Neuronal stem cell (in vitro differentiated cells): ENCODE data around the gene RBM20.

Experiments
- DNase-seq: peaks from one replicate; pipeline ENCODE4 v3.0.0-alpha.2; 2013; ENCODE audit warnings: low spot score
- H2AFZ ChIP-seq: one replicate; pipeline ENCODE4 v1.6.1; 2013; ENCODE audit warnings: mild to moderate bottlenecking, low read length, inconsistent platforms
- H2AK5ac ChIP-seq: 2 replicates; pipeline ENCODE4 v1.6.1; 2013; ENCODE audit warnings: low read depth, mild to moderate bottlenecking, inconsistent platforms, low read length, moderate library complexity, mixed read lengths
- H2BK120ac ChIP-seq: 2 replicates; pipeline ENCODE4 v1.6.1; 2013; ENCODE audit warnings: low read depth, mild to moderate bottlenecking, inconsistent platforms, low read length, moderate library complexity, mixed read lengths
- H2BK12ac ChIP-seq: one replicate; pipeline ENCODE4 v1.6.1; 2013; ENCODE audit warnings: low read length, inconsistent platforms
- H2BK15ac ChIP-seq: 2 replicates; pipeline ENCODE4 v1.6.1; 2013; ENCODE audit warnings: mild to moderate bottlenecking, low read length, inconsistent platforms, mixed read lengths
- H2BK5ac ChIP-seq: one replicate; pipeline ENCODE4 v1.6.1; 2013; ENCODE audit warnings: inconsistent platforms, mild to moderate bottlenecking, low read length, moderate library complexity
- H3K14ac ChIP-seq: one replicate; pipeline ENCODE4 v1.6.1; 2013; ENCODE audit warnings: low read length, inconsistent platforms
- H3K18ac ChIP-seq: 2 replicates; pipeline ENCODE4 v1.6.1; 2013; ENCODE audit warnings: low read length, inconsistent platforms
- H3K23ac ChIP-seq: 2 replicates; pipeline ENCODE4 v1.6.1; 2013; ENCODE audit warnings: low read depth, mild to moderate bottlenecking, mixed read lengths, low read length, inconsistent platforms; ENCODE audit not compliant: poor library complexity
- H3K27ac ChIP-seq: replicated peaks from 3 replicates; pipeline ENCODE4 v1.5.1; 2013; ENCODE audit warnings: low read length, inconsistent platforms
- H3K27me3 ChIP-seq, 3 experiments: 2 replicates each; pipeline ENCODE4 v1.6.1; 2013; ENCODE audit warnings: low read length in 3 of 3, mild to moderate bottlenecking in 2 of 3, inconsistent platforms in 1 of 3, low read depth in 1 of 3, mixed read lengths in 1 of 3, moderate library complexity in 1 of 3; ENCODE audit not compliant: control insufficient read depth in 3 of 3, insufficient read depth in 3 of 3
- H3K36me3 ChIP-seq, 2 donors: replicated peaks in 1 of 2; 2 replicates each; pipeline ENCODE4 v1.6.1; 2013; ENCODE audit warnings: low read length in 2 of 2; ENCODE audit not compliant: control insufficient read depth in 2 of 2, insufficient read depth in 2 of 2
- H3K4ac ChIP-seq: 2 replicates; pipeline ENCODE4 v1.6.1; 2013; ENCODE audit warnings: inconsistent platforms, mild to moderate bottlenecking, low read length, moderate library complexity
- H3K4me1 ChIP-seq, 2 donors: 1 replicate in 1 of 2; 2 replicates in 1 of 2; pipeline ENCODE4 v1.6.1; 2013; ENCODE audit warnings: low read length in 2 of 2, low read depth in 1 of 2; ENCODE audit not compliant: control insufficient read depth in 2 of 2, insufficient read depth in 1 of 2
- H3K4me2 ChIP-seq: one replicate; pipeline ENCODE4 v1.6.1; 2013; ENCODE audit warnings: mild to moderate bottlenecking, low read length, inconsistent platforms; ENCODE audit not compliant: insufficient read depth, poor library complexity, severe bottlenecking
- H3K4me3 ChIP-seq, 2 donors: 2 replicates each; pipeline ENCODE4 v1.5.1; 2013; ENCODE audit warnings: low read length in 2 of 2, mild to moderate bottlenecking in 2 of 2, inconsistent platforms in 1 of 2, moderate library complexity in 1 of 2
- H3K79me1 ChIP-seq: one replicate; pipeline ENCODE4 v1.6.1; 2013; ENCODE audit warnings: low read depth, mild to moderate bottlenecking, inconsistent platforms, low read length, moderate library complexity
- H3K9ac ChIP-seq: one replicate; pipeline ENCODE4 v1.6.1; 2013; ENCODE audit warnings: mild to moderate bottlenecking, low read depth, low read length, inconsistent platforms; ENCODE audit not compliant: poor library complexity
- H3K9me3 ChIP-seq, 2 donors: replicated peaks in 1 of 2; 2 replicates each; pipeline versions ENCODE3 to v1.6.1; 2013; ENCODE audit warnings: low read length in 2 of 2, mild to moderate bottlenecking in 2 of 2, inconsistent platforms in 1 of 2, low read depth in 1 of 2, mixed read lengths in 1 of 2, moderate library complexity in 1 of 2; ENCODE audit not compliant: control insufficient read depth in 2 of 2, insufficient read depth in 1 of 2
- H4K8ac ChIP-seq: one replicate; pipeline ENCODE4 v1.6.1; 2013; ENCODE audit warnings: low read depth, mild to moderate bottlenecking, inconsistent platforms, low read length, moderate library complexity
- H4K91ac ChIP-seq: one replicate; pipeline ENCODE4 v1.6.1; 2013; ENCODE audit warnings: low read length, low read depth, mild to moderate bottlenecking, inconsistent platforms; ENCODE audit not compliant: poor library complexity
- WGBS, 2 donors: extraction: QIAGEN DNeasy Blood & Tissue Kit; methylation state at CpG; one replicate each; pipeline ENCODE4 v1.1.7; 2013; ENCODE audit warnings: missing lambda C conversion rate in 2 of 2, mixed read lengths in 1 of 2; ENCODE audit not compliant: insufficient read length in 2 of 2, insufficient replicate concordance in 1 of 2; ENCODE audit errors: extremely low coverage in 2 of 2; 5-methylcytosine and 5-hydroxymethylcytosine counted together

Gene RBM20

DNA sequence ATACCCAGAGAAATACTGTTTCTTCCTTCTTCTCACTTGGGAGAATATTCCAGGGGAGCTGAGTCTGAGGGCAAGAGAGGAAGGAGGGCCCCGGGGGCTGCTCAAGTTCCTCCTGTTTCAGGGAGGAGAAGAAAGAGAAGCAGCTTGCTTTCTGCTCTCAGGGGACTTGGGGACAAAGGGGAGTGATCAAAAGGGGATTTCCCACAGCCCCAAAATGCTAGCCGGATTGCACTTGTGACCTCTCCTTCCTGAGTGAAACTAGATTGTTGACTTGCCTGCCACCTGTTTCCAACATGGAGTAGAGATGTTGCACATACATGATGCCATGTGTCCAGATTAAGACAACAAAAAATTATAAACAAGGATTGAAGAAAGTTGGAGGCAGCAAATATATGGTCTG is 198.9 kb downstream of the RBM20 start:
- H3K27ac ChIP-seq, result peak overlapping the region; percentile 1
- no peak overlapping the region for H4K91ac ChIP-seq
- no peak overlapping the region for H4K8ac ChIP-seq
- H3K14ac ChIP-seq, result no peak overlapping the region
- H3K9ac ChIP-seq, result no peak overlapping the region
- H3K27me3 ChIP-seq, result no peaks in the 10 kb centered on the region
- no peak overlapping the region for H2BK15ac ChIP-seq
- H3K9me3 ChIP-seq, result no peaks in the 10 kb centered on the region
- H3K4me2 ChIP-seq, result no peak overlapping the region
- H3K4me1 ChIP-seq, result peaks cover 5 to 19% of the 10 kb centered on the region in 2 donors
- H2AK5ac ChIP-seq, result no peak overlapping the region
- H3K23ac ChIP-seq, result no peak overlapping the region
- no peaks in the 10 kb centered on the region for H3K36me3 ChIP-seq
- H3K79me1 ChIP-seq, result no peaks in the 10 kb centered on the region
- H3K18ac ChIP-seq, result no peak overlapping the region
- H2BK5ac ChIP-seq, result no peak overlapping the region
- no peak overlapping the region for H3K4ac ChIP-seq
- WGBS, 2 donors, result no CpG with 5 or more reads among the region's 2 CpGs
- H2BK120ac ChIP-seq, result no peak overlapping the region
- H2BK12ac ChIP-seq, result no peak overlapping the region
- no peak overlapping the region for H3K4me3 ChIP-seq
- DNase-seq, result no peak
- peak overlapping the region; percentile 72 for H2AFZ ChIP-seq

DNA sequence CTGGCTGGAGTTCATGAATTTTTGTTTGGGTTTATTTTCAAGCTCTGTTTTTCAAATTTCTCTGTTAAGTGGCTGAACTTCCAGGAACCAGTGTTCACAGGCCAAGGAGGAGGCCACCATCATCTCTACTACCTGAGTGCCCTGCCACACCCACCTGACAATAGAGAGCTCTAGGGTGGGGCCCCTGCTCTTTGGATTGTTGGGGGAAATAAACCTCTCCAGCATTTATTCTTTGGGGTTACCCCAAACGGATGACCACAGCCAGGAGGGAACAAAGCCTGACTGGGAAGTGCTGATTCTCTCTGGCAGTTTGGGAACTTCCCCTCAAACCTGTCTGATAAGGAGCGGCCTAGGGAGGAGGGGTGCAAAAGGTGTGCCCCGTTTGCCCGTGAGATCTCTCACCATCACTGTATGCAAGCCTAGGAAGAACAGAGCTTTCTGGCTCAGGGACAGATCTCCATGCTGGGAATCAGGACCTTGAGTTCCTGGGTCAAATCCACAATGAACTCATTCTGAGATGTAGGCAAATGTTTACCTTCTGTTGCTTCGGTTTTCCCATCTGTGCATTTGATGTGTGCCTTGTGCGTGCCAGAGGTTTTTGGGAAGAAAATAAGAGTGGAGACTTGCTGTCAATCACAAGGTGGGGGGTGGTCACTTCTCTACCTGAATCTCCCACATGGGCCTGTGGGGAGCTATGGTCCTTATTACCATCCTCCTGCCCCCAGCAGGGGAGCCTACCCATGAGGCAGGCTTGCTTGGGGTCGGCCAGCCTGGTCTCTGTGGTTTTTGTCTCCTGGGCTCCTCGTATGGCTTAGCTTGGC is 199.9 kb downstream of the RBM20 start:
- H2BK12ac ChIP-seq, result no peak overlapping the region
- no peak overlapping the region for H2AFZ ChIP-seq
- H3K4me3 ChIP-seq, result no peak overlapping the region
- no peak overlapping the region for H3K4me2 ChIP-seq
- no peak overlapping the region for H3K9ac ChIP-seq
- no peak overlapping the region for H3K4ac ChIP-seq
- H4K91ac ChIP-seq, result no peak overlapping the region
- no peak overlapping the region for H3K23ac ChIP-seq
- H3K27me3 ChIP-seq, result no peaks in the 10 kb centered on the region
- peak overlapping the region; percentile 78 for H2BK5ac ChIP-seq
- no CpG with 5 or more reads among the region's 8 CpGs for whole genome bisulfite sequencing, 2 donors
- H3K27ac ChIP-seq, result no peak overlapping the region
- H3K18ac ChIP-seq, result peak overlapping the region; percentile 59
- peaks cover 5 to 18% of the 10 kb centered on the region in 2 donors for H3K4me1 ChIP-seq
- peak overlapping the region; percentile 60 for H2AK5ac ChIP-seq
- H2BK15ac ChIP-seq, result no peak overlapping the region
- no peaks in the 10 kb centered on the region for H3K36me3 ChIP-seq
- no peak overlapping the region for H3K14ac ChIP-seq
- no peak overlapping the region for H4K8ac ChIP-seq
- H2BK120ac ChIP-seq, result no peak overlapping the region
- no peaks in the 10 kb centered on the region for H3K9me3 ChIP-seq
- H3K79me1 ChIP-seq, result no peaks in the 10 kb centered on the region
- DNase-seq, result no peak

DNA sequence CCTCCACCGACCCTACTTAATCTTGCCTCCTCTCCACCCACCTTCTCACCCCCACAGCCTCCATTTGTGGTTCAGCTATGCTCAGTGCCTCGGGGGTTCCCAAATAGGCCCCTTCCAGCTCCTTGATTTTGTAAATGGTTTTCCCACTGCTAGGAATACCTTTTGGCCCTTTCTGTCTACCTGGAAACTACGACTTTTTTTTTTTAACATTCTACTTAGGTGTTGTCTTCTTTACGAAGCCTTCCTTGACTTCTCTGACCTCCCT is 200.4 kb downstream of the RBM20 start:
- no peak for DNase-seq
- Histone ChIP-seq H3K4me1 (peaks cover 5 to 14% of the 10 kb centered on the region in 2 donors), H2BK5ac (no peak overlapping the region), H2AFZ (no peak overlapping the region), H3K9ac (no peak overlapping the region), H3K9me3 (no peaks in the 10 kb centered on the region), H2AK5ac (peak overlapping the region; percentile 60), H4K91ac (no peak overlapping the region), H4K8ac (no peak overlapping the region), H2BK120ac (no peak overlapping the region), H2BK12ac (no peak overlapping the region), H2BK15ac (no peak overlapping the region), H3K27ac (no peak overlapping the region), H3K14ac (no peak overlapping the region), H3K18ac (peak overlapping the region; percentile 59), H3K4ac (no peak overlapping the region), H3K36me3 (no peaks in the 10 kb centered on the region), H3K27me3 (no peaks in the 10 kb centered on the region), H3K4me3 (no peak overlapping the region), H3K23ac (no peak overlapping the region), H3K4me2 (no peak overlapping the region), H3K79me1 (no peaks in the 10 kb centered on the region)
- WGBS, 2 donors, result no CpG with 5 or more reads among the region's 4 CpGs

DNA sequence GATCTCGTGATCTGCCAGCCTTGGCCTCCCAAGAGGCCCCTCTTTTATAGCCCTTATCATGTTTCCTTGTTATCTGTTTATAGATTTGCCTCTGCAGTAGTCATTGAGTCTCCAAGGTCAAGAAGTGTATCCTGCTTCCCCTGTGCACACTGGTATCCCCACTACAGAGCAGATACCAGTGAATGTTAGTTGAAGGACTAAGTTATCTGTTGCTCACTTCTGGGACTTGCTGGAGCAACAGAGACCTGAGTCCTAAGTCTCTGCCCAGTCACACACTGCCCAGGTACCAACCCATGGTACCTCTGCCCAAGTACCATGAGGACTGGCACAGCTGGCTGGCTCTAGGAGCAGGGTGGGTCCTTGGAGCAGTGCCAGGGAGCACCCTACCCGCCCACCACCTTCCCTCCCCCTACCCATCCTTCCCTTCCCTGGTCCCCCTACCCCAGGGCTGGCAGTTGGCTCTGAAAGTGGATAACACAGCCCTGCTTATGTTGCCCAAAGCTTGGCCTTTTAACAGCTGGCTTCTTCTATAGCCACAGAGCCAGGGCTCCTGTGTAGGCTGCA is 201.1 kb downstream of the RBM20 start:
- no peak overlapping the region for H2BK12ac ChIP-seq
- no peak overlapping the region for H3K4me3 ChIP-seq
- no peak overlapping the region for H3K27ac ChIP-seq
- H2BK5ac ChIP-seq, result peak overlapping the region; percentile 79
- peak overlapping the region; percentile 38 for H2BK120ac ChIP-seq
- H3K18ac ChIP-seq, result peak overlapping the region; percentile 11
- H4K8ac ChIP-seq, result no peak overlapping the region
- H3K27me3 ChIP-seq, result no peaks in the 10 kb centered on the region
- H3K14ac ChIP-seq, result no peak overlapping the region
- no peak overlapping the region for H3K4ac ChIP-seq
- peak overlapping the region; percentile 54 for H2AK5ac ChIP-seq
- H4K91ac ChIP-seq, result no peak overlapping the region
- no peak overlapping the region for H2BK15ac ChIP-seq
- no peaks in the 10 kb centered on the region for H3K36me3 ChIP-seq
- no peak for DNase-seq
- H2AFZ ChIP-seq, result no peak overlapping the region
- no peaks in the 10 kb centered on the region for H3K9me3 ChIP-seq
- peak overlapping the region; percentile 35 for H3K23ac ChIP-seq
- WGBS, 2 donors, result no CpG with 5 or more reads among the region's 2 CpGs
- no peak overlapping the region for H3K4me2 ChIP-seq
- H3K79me1 ChIP-seq, result no peaks in the 10 kb centered on the region
- peaks cover 5 to 12% of the 10 kb centered on the region in 2 donors for H3K4me1 ChIP-seq
- no peak overlapping the region for H3K9ac ChIP-seq
